Adipocyte (in vitro differentiated cells): Measurements from ENCODE around the gene GPR107.

Experiments used
- DNase-seq: peaks from one replicate; pipeline ENCODE4 v3.0.0-alpha.2; 2015; ENCODE audit warnings: low read depth
- H3K27me3 ChIP-seq: replicated peaks from 2 replicates; pipeline ENCODE4 v1.7.0; 2013; ENCODE audit warnings: mild to moderate bottlenecking, low read length, moderate library complexity; ENCODE audit not compliant: control insufficient read depth, insufficient read depth
- H3K36me3 ChIP-seq: 2 replicates; pipeline ENCODE4 v1.7.0; 2013; ENCODE audit warnings: low read length, mild to moderate bottlenecking, moderate library complexity; ENCODE audit not compliant: control insufficient read depth, insufficient read depth, severe bottlenecking
- H3K4me1 ChIP-seq: 2 replicates; pipeline ENCODE4 v1.7.0; 2013; ENCODE audit warnings: mild to moderate bottlenecking, low read length, moderate library complexity; ENCODE audit not compliant: control insufficient read depth, insufficient read depth
- H3K4me3 ChIP-seq: 2 replicates; pipeline ENCODE4 v1.7.0; 2013; ENCODE audit warnings: mild to moderate bottlenecking, low read length, moderate library complexity
- H3K9ac ChIP-seq: 2 replicates; pipeline ENCODE4 v1.7.0; 2013; ENCODE audit warnings: mild to moderate bottlenecking, low read length, moderate library complexity
- H3K9me3 ChIP-seq: 2 replicates; pipeline ENCODE4 v1.7.0; 2013; ENCODE audit warnings: mild to moderate bottlenecking, low read length, moderate library complexity; ENCODE audit not compliant: control insufficient read depth

Gene GPR107

DNA sequence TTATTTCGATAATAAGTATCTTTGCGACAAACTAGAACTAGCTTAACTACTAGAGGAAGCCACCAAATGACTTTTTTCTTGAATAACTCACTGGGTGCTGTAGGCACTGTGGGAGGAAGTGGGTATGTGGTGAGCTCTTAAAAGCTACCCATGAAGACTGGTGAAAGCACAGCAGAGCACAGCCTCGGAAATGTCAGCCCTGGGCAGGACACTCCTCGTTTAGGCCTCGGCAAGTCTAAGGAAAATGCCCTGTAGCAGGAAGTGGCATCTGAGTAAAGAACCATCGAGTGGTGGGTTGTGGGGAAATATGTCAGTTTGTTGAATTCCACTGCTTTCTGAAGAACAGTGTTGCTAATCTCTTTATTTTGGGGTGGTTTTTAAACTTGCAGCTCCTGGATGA, 74.5 kb downstream of the GPR107 start:
- Histone ChIP-seq H3K4me3 (no peak overlapping the region), H3K4me1 (no peaks in the 10 kb centered on the region), H3K36me3 (peaks cover 56% of the 10 kb centered on the region), H3K9ac (no peak overlapping the region), H3K27me3 (no peaks in the 10 kb centered on the region), H3K9me3 (no peaks in the 10 kb centered on the region)
- peak; percentile 31 for DNase-seq

GRCh38 chr9:130128733-130129431, 75.2 kb downstream of the GPR107 start:
- peak; percentile 92 for DNase-seq
- peaks cover 57% of the 10 kb centered on the region for H3K36me3 ChIP-seq
- no peak overlapping the region for H3K4me3 ChIP-seq
- no peaks in the 10 kb centered on the region for H3K9me3 ChIP-seq
- no peaks in the 10 kb centered on the region for H3K4me1 ChIP-seq
- no peaks in the 10 kb centered on the region for H3K27me3 ChIP-seq
- H3K9ac ChIP-seq: no peak overlapping the region

- no peaks in the 10 kb centered on the region for H3K9me3 ChIP-seq
- H3K9ac ChIP-seq: no peak overlapping the region
- DNase-seq: no peak
- H3K27me3 ChIP-seq: no peaks in the 10 kb centered on the region
- H3K4me1 ChIP-seq: no peaks in the 10 kb centered on the region
- no peak overlapping the region for H3K4me3 ChIP-seq
- peaks cover 50% of the 10 kb centered on the region for H3K36me3 ChIP-seq
Observed at GRCh38 chr9:130129432-130130061, 75.8 kb downstream of the GPR107 start.

DNA sequence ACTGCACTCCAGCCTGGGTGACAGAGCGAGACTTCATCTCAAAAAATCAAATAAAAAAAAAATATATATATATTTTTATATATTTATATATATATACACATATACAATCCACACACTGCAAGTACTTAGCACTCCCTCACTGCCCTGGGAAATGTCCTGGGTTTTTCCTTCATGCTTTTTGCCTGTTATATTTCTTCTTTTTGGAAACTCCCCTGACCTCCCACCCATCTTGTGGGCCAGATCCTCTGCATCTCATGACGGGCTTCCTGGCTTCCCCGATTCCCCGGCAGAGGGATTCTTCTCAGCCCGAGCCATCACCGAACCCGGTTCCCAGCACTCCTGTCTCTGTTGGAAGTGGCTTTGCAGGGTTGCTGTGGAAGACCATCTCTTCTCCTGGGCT, 79.0 kb downstream of the GPR107 start:
- peaks cover 4% of the 10 kb centered on the region for H3K4me1 ChIP-seq
- no peak overlapping the region for H3K4me3 ChIP-seq
- DNase-seq: no peak
- H3K9me3 ChIP-seq: no peaks in the 10 kb centered on the region
- H3K36me3 ChIP-seq: peaks cover 32% of the 10 kb centered on the region
- no peaks in the 10 kb centered on the region for H3K27me3 ChIP-seq
- no peak overlapping the region for H3K9ac ChIP-seq

DNA sequence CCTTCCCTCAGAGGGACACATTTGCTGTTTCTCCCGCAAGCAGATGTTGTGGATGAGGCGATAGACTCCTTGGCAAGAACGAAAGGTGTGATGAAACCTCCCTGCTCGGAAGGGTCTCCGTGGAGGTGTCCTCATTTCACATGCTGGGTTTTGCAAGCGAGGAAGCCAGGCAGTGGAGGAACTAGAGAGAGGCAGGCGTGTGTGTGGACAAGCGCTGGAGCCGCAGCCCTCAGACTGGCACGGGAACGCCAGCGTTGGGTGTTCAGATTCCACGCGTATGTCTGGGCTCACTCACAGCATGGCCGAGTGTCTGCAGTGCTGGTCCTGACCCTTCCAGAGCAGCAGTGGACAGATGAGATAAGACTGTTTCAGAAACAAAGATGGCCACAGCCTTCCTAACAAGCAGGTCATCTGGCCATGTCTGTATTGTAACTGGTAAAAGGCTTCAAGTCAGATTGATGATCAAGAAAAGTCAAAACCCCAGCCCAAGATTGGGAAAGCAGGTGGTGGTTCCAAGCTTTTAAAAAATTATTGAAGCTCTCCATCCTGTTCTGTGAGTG, 83.5 kb downstream of the GPR107 start:
- Histone ChIP-seq H3K9ac (no peak overlapping the region), H3K27me3 (no peaks in the 10 kb centered on the region), H3K4me3 (no peak overlapping the region), H3K4me1 (peaks cover 19% of the 10 kb centered on the region), H3K9me3 (no peaks in the 10 kb centered on the region), H3K36me3 (peaks cover 5% of the 10 kb centered on the region)
- DNase-seq: no peak

GRCh38 chr9:130137641-130138081, 84.0 kb downstream of the GPR107 start:
- no peaks in the 10 kb centered on the region for H3K27me3 ChIP-seq
- no peak overlapping the region for H3K4me3 ChIP-seq
- DNase-seq: peak; percentile 9
- no peaks in the 10 kb centered on the region for H3K9me3 ChIP-seq
- H3K4me1 ChIP-seq: peaks cover 19% of the 10 kb centered on the region
- H3K36me3 ChIP-seq: peaks cover 5% of the 10 kb centered on the region
- H3K9ac ChIP-seq: no peak overlapping the region

DNA sequence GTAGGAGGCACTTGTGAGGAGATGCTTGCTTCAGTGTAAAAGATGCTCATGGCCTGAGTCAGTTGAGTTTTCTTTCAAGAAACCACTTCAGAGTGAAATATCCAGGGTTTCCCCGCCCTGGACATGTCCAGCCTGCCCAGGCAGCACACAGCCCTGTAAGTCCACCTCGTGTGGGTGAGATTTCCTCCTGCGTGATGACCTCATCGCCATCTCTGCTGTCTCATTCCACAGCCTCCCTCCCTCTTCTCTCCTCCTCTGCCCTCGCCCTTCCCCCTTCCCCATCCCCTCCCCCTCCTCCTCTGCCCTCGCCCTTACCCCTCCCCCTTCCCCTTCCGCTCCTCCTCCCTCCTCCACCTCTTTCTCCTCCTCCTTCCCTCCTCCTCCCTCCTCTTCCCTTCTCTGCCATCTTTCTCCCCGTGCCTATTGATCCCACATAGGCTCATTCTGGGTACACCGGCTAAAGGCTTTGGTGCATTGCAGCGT, 84.5 kb downstream of the GPR107 start:
- H3K36me3 ChIP-seq: peaks cover 5% of the 10 kb centered on the region
- H3K9ac ChIP-seq: no peak overlapping the region
- peak; percentile 90 for DNase-seq
- no peak overlapping the region for H3K4me3 ChIP-seq
- no peaks in the 10 kb centered on the region for H3K27me3 ChIP-seq
- peaks cover 19% of the 10 kb centered on the region for H3K4me1 ChIP-seq
- no peaks in the 10 kb centered on the region for H3K9me3 ChIP-seq

- no peak overlapping the region for H3K4me3 ChIP-seq
- H3K9me3 ChIP-seq: no peaks in the 10 kb centered on the region
- H3K36me3 ChIP-seq: no peaks in the 10 kb centered on the region
- no peaks in the 10 kb centered on the region for H3K27me3 ChIP-seq
- peaks cover 21% of the 10 kb centered on the region for H3K4me1 ChIP-seq
- peak; percentile 87 for DNase-seq
- no peak overlapping the region for H3K9ac ChIP-seq
Observed at GRCh38 chr9:130138791-130139190, 85.1 kb downstream of the GPR107 start.

DNA sequence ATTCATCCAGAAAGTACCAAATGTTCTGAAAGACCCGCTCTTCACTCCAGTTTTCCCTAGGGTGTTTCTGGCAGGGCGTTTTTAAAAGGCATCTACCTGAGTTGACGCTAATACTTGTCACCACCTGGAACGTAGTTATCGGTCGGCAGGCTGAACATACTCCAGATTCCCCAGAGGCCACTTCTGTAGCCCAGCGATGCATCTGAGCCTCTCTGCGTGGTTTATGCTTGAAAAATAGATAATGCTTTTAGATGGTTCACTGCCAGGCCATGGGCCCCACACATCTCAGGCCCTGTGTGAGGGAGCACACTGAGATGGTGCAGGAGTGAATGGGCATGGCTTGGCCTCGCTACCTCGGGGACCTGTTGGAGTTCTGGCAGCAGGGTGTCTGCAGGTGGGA, 85.5 kb downstream of the GPR107 start:
- no peaks in the 10 kb centered on the region for H3K36me3 ChIP-seq
- peaks cover 25% of the 10 kb centered on the region for H3K4me1 ChIP-seq
- no peak for DNase-seq
- no peaks in the 10 kb centered on the region for H3K27me3 ChIP-seq
- H3K4me3 ChIP-seq: no peak overlapping the region
- no peak overlapping the region for H3K9ac ChIP-seq
- H3K9me3 ChIP-seq: no peaks in the 10 kb centered on the region

GRCh38 chr9:130140706-130141105, 87.0 kb downstream of the GPR107 start:
- Histone ChIP-seq H3K4me1 (peaks cover 25% of the 10 kb centered on the region), H3K9me3 (no peaks in the 10 kb centered on the region), H3K9ac (no peak overlapping the region), H3K4me3 (no peak overlapping the region), H3K36me3 (no peaks in the 10 kb centered on the region), H3K27me3 (peaks cover 7% of the 10 kb centered on the region)
- DNase-seq: no peak

DNA sequence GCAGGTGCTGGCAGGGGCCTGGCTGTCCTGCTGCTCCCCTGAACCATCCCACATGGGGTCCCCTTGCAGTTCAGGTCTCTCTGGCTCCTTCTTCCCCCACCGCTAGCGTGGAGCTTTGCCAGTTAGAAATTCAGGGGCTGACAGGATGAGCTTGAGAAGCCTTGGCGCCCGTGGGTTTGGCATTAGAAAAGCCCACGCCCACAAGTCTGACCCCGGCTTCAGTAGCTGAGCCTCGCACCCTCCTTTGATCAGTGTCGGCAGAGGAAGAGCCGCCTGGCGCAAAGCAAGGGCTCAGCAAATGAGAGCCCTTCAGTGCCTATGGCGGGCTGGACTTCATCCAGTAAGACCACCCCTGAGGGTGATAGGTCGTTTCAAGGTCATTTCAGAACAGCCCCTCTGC, 88.3 kb downstream of the GPR107 start:
- no peak for DNase-seq
- no peaks in the 10 kb centered on the region for H3K36me3 ChIP-seq
- H3K9ac ChIP-seq: no peak overlapping the region
- no peaks in the 10 kb centered on the region for H3K9me3 ChIP-seq
- H3K27me3 ChIP-seq: peaks cover 7% of the 10 kb centered on the region
- no peak overlapping the region for H3K4me3 ChIP-seq
- H3K4me1 ChIP-seq: peaks cover 25% of the 10 kb centered on the region
